Tibial nerve (tissue), 4 donors: Measurements from ENCODE around the gene MEGF10. TPM values are rescaled to one million over a fixed set of nuclear protein-coding genes. Genes with fewer than 3 reads are reported as not detected.
"Not testable (repeated sequence)": the region's sequence is repeated elsewhere in the genome, so short reads cannot be mapped to it uniquely, and the experiment has no call there.

Experiments
- DNase-seq, 2 donors: peaks; one replicate each; pipeline ENCODE4 v3.0.0-alpha.2; 2019; ENCODE audit warnings: low spot score in 2 of 2
- H3K27ac ChIP-seq, 4 donors: fragments of 200-600 bp; sonication (generic) in 3 of 4; one replicate each; pipeline ENCODE4 v1.5.1; 2017 to 2019; ENCODE audit warnings: mild to moderate bottlenecking in 1 of 4
- H3K27me3 ChIP-seq, 2 donors: fragments of 200-600 bp; sonication (generic) in 1 of 2; one replicate each; pipeline versions ENCODE4 v1.5.1 to v1.6.0; 2017 to 2019
- H3K36me3 ChIP-seq, 3 donors: fragments of 200-600 bp; sonication (generic); one replicate each; pipeline ENCODE4 v1.5.1; 2018 to 2019
- H3K4me1 ChIP-seq, 4 donors: fragments of 200-600 bp; sonication (generic) in 3 of 4; one replicate each; pipeline ENCODE4 v1.5.1; 2017 to 2019
- H3K4me3 ChIP-seq, 4 donors: fragments of 200-600 bp; sonication (generic) in 3 of 4; one replicate each; pipeline ENCODE4 v1.5.1; 2017 to 2019; ENCODE audit warnings: mild to moderate bottlenecking in 1 of 4, moderate library complexity in 1 of 4
- H3K9me3 ChIP-seq, 4 donors: fragments of 200-600 bp; sonication (generic) in 3 of 4; one replicate each; pipeline ENCODE4 v1.5.1; 2017 to 2019
- EP300 ChIP-seq, 2 donors: sonication (generic); formaldehyde crosslinking; IDR thresholded peaks; one replicate each; pipeline ENCODE4 v1.6.1; 2017; ENCODE audit warnings: antibody characterized with exemption in 2 of 2, mild to moderate bottlenecking in 1 of 2
- POLR2A ChIP-seq, 2 donors: fragments of 450-650 bp; IDR thresholded peaks; one replicate each; pipeline ENCODE4 v1.6.1; 2017; ENCODE audit warnings: antibody characterized with exemption in 2 of 2, mild to moderate bottlenecking in 2 of 2, moderate library complexity in 2 of 2
- WGBS, 2 donors: methylation state at CpG; one replicate each; pipeline ENCODE4 v1.1.5; 2018; 5-methylcytosine and 5-hydroxymethylcytosine counted together
- total RNA-seq, 4 donors: library from RNA; depleted of rRNA; stranded (reverse); fragments of >200 nt; gene quantifications; one replicate each; pipeline ENCODE4 v1.1.0, GENCODE V29; 2016
- TF ChIP-seq, protein P1 (sequence below), 5 experiments: fragments of 200-600 bp in 3 of 5; fragments of 450-650 bp in 2 of 5; sonication (generic) in 3 of 5; IDR thresholded peaks; one replicate each; pipeline ENCODE4 v1.5.1; 2016 to 2019; ENCODE audit warnings: antibody characterized with exemption in 5 of 5, mild to moderate bottlenecking in 3 of 5, moderate library complexity in 2 of 5

Gene MEGF10
- total RNA-seq, 4 donors from 2014 or later: 0.30 to 3.3 (median 1.3) TPM

- no peak for DNase-seq
- Histone ChIP-seq H3K36me3 (no peaks in the 10 kb centered on the region), H3K27ac (no peak overlapping the region), H3K4me3 (no peak overlapping the region), H3K4me1 (no peaks in the 10 kb centered on the region), H3K27me3 (no peaks in the 10 kb centered on the region), H3K9me3 (no peaks in the 10 kb centered on the region)
- TF ChIP-seq POLR2A (IDR thresholded peaks at IDR 0.05) (no peak), EP300 (IDR thresholded peaks at IDR 0.05) (no peak)
- TF ChIP-seq, protein P1, sequence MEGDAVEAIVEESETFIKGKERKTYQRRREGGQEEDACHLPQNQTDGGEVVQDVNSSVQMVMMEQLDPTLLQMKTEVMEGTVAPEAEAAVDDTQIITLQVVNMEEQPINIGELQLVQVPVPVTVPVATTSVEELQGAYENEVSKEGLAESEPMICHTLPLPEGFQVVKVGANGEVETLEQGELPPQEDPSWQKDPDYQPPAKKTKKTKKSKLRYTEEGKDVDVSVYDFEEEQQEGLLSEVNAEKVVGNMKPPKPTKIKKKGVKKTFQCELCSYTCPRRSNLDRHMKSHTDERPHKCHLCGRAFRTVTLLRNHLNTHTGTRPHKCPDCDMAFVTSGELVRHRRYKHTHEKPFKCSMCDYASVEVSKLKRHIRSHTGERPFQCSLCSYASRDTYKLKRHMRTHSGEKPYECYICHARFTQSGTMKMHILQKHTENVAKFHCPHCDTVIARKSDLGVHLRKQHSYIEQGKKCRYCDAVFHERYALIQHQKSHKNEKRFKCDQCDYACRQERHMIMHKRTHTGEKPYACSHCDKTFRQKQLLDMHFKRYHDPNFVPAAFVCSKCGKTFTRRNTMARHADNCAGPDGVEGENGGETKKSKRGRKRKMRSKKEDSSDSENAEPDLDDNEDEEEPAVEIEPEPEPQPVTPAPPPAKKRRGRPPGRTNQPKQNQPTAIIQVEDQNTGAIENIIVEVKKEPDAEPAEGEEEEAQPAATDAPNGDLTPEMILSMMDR (IDR thresholded peaks at IDR 0.05): no peak
- WGBS, 2 donors: 86 to 88% methylated on average over 8 of the region's 8 CpGs
These were observed 16.1 kb downstream of the MEGF10 start for GRCh38 chr5:127306647-127307046.

DNA sequence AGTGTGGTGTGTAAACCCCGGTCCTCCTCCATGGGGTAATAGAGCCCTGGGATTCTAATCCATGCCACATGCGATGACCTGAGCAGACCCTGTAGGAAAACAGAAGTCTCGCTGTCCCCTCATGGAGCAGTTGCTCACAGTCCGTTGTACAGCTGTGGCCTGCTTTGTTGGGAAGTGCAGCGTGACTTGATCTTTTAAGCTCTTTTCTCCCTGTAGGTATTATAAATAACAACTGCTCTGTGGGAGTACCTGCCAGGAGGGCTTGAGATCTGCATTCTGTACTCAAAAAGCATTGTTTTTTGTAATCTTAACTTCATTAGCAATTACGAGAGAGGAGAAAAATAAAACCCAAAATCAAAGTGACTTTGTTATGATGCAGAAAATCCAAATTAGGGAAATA lies 17.3 kb downstream of the MEGF10 start:
- no peak overlapping the region for H3K4me3 ChIP-seq
- TF ChIP-seq, protein P1 (IDR thresholded peaks at IDR 0.05): no peak
- TF ChIP-seq EP300 (IDR thresholded peaks at IDR 0.05): no peak
- no peak for TF ChIP-seq POLR2A (IDR thresholded peaks at IDR 0.05)
- no peak overlapping the region for H3K27ac ChIP-seq
- no peaks in the 10 kb centered on the region for H3K9me3 ChIP-seq
- H3K36me3 ChIP-seq: no peaks in the 10 kb centered on the region
- H3K4me1 ChIP-seq: no peaks in the 10 kb centered on the region
- no peak for DNase-seq
- no peaks in the 10 kb centered on the region for H3K27me3 ChIP-seq
- 83 to 88% methylated on average over 6 of the region's 6 CpGs for WGBS, 2 donors

GRCh38 chr5:127308325-127308724 lies 17.7 kb downstream of the MEGF10 start:
- not testable (repeated sequence) for H3K36me3 ChIP-seq, H3K4me3 ChIP-seq, DNase-seq, H3K27ac ChIP-seq, H3K27me3 ChIP-seq, H3K4me1 ChIP-seq, H3K9me3 ChIP-seq
- 93 to 96% methylated on average over 7 of the region's 7 CpGs for WGBS, 2 donors

- H3K36me3 ChIP-seq: no peaks in the 10 kb centered on the region
- no peaks in the 10 kb centered on the region for H3K27me3 ChIP-seq
- no peak for DNase-seq
- no peaks in the 10 kb centered on the region for H3K9me3 ChIP-seq
- TF ChIP-seq POLR2A (IDR thresholded peaks at IDR 0.05): no peak
- TF ChIP-seq, protein P1 (IDR thresholded peaks at IDR 0.05): no peak
- no peak for TF ChIP-seq EP300 (IDR thresholded peaks at IDR 0.05)
- no peaks in the 10 kb centered on the region for H3K4me1 ChIP-seq
- WGBS, 2 donors: 64 to 86% methylated on average over 3 of the region's 3 CpGs
- no peak overlapping the region for H3K4me3 ChIP-seq
- no peak overlapping the region for H3K27ac ChIP-seq
These were observed 18.3 kb downstream of the MEGF10 start for GRCh38 chr5:127308945-127309344.

DNA sequence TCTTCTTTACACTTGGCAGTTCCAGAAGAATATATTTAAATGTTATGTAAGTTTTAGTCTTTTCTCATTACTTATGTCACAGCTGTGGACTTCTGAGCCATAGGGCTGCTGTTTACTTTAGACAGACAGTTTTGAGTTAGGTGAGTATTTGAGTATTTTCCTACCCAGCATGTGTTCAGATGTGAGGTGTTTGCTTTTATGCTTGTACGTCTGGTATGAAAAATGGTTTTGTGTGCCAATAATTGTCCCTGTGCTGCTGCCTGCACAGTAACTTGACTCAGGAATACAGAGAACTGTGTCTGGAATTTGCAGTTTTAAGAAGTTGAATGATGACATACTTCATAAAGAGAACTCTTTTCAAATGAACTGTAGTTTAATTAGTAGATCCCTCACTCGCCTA lies 20.8 kb downstream of the MEGF10 start:
- TF ChIP-seq, protein P1 (IDR thresholded peaks at IDR 0.05): no peak
- TF ChIP-seq EP300 (IDR thresholded peaks at IDR 0.05): no peak

More for the DNA sequence above, 20.8 kb downstream of the MEGF10 start:
- Histone ChIP-seq H3K27me3 (no peaks in the 10 kb centered on the region), H3K4me1 (no peaks in the 10 kb centered on the region), H3K9me3 (no peaks in the 10 kb centered on the region), H3K36me3 (no peaks in the 10 kb centered on the region), H3K4me3 (no peak overlapping the region), H3K27ac (no peak overlapping the region)
- 58 to 70% methylated on average over 2 of the region's 2 CpGs for WGBS, 2 donors
- DNase-seq: no peak
